Measurements from ENCODE around the gene EXT2. TPM values are rescaled to one million over a fixed set of nuclear protein-coding genes. Genes with fewer than 3 reads are reported as not detected.

EXT2 gene
- total RNA-seq, 1 experiment from 2014 or later = 42.9 TPM

- Mint-ChIP-seq H3K9me3 (no peaks in the 10 kb centered on the region), H3K27ac (no peak overlapping the region; a peak in 1 of 7 replicates), H3K27me3 (ENCODE audit: low read depth) (peaks cover 5% of the 10 kb centered on the region), H3K36me3 (ENCODE audit: insufficient read depth in 1 of 3, low read depth in 3 of 3) (no peaks in the 10 kb centered on the region), H3K4me1 (peaks cover 3 to 16% of the 10 kb centered on the region in 2 experiments; a peak in 3 of 4 replicates), H3K4me3 (no peak overlapping the region)
- no peak for TF ChIP-seq CTCF (conservative IDR thresholded peaks at IDR 0.05)
- no peak overlapping the region for H3K27ac ChIP-seq (ENCODE audit: insufficient read length, low read depth, low read length)
- H3K56ac ChIP-seq (ENCODE audit: insufficient read length, low read depth, low read length) = no peak overlapping the region
- H3K4me1 ChIP-seq (ENCODE audit: insufficient read depth, low read length) = no peaks in the 10 kb centered on the region
- no peak overlapping the region for H2BK20ac ChIP-seq (ENCODE audit: low read depth, low read length, poor library complexity, severe bottlenecking)
- H2BK15ac ChIP-seq (ENCODE audit: low read depth, low read length) = no peak overlapping the region
- no peak for DNase-seq
- no peaks in the 10 kb centered on the region for H3K79me2 ChIP-seq (ENCODE audit: insufficient read depth, low read length)
- no peak overlapping the region for H4K91ac ChIP-seq (ENCODE audit: insufficient read length, low read depth, low read length)
- H2BK12ac ChIP-seq (ENCODE audit: insufficient read length, low read depth, low read length) = no peak overlapping the region
- H3K4me2 ChIP-seq (ENCODE audit: insufficient read depth, insufficient read length, low read length) = no peak overlapping the region
- H3T11ph ChIP-seq (ENCODE audit: low read length) = no peak overlapping the region
- no peak overlapping the region for H4K5ac ChIP-seq (ENCODE audit: insufficient read length, low read depth, low read length)
- no peaks in the 10 kb centered on the region for H3K9me3 ChIP-seq (ENCODE audit: control insufficient read depth, low read depth, low read length)
- no peak overlapping the region for H4K8ac ChIP-seq (replicated peaks; ENCODE audit: insufficient read length, low read depth, low read length)
- H3K14ac ChIP-seq (ENCODE audit: insufficient read depth, low read length) = no peak overlapping the region
- WGBS (ENCODE audit: extremely low coverage, insufficient read length, low lambda C conversion rate) = no CpG with 5 or more reads among the region's 5 CpGs
- no peak overlapping the region for H2AK5ac ChIP-seq (ENCODE audit: insufficient read length, low read length)
- no peak overlapping the region for H3K9ac ChIP-seq (ENCODE audit: extremely low read depth, insufficient read length, low read length)
- no peak overlapping the region for H3K18ac ChIP-seq (ENCODE audit: insufficient read length, low read depth, low read length)
- H3K23me2 ChIP-seq (ENCODE audit: insufficient read length, low read depth, low read length, poor library complexity, severe bottlenecking) = no peaks in the 10 kb centered on the region
- no peak overlapping the region for H2BK5ac ChIP-seq (ENCODE audit: insufficient read length, low read length)
- no peaks in the 10 kb centered on the region for H4K20me1 ChIP-seq (ENCODE audit: control insufficient read depth, insufficient read depth, insufficient read length)
- H3K4ac ChIP-seq (ENCODE audit: low read depth, low read length) = no peak overlapping the region
- H3K23ac ChIP-seq (ENCODE audit: insufficient read length, low read depth, low read length) = no peak overlapping the region
- H3K79me1 ChIP-seq (ENCODE audit: insufficient read depth, low read depth, low read length, poor library complexity, severe bottlenecking) = no peaks in the 10 kb centered on the region
- H2AFZ ChIP-seq (ENCODE audit: low read length) = no peak overlapping the region
- no peaks in the 10 kb centered on the region for H3K27me3 ChIP-seq (ENCODE audit: insufficient read depth, low read length)
- no peak overlapping the region for H2BK120ac ChIP-seq (ENCODE audit: low read depth, low read length, poor library complexity, severe bottlenecking)
Measured at GRCh38 chr11:44268614-44269080, 173.2 kb downstream of the EXT2 start.
